Progenitor cell of endocrine pancreas (in vitro differentiated cells): ENCODE results near the gene CRHR2. TPM values are rescaled to one million over a fixed set of nuclear protein-coding genes. Genes with fewer than 3 reads are reported as not detected.

Experiments
- DNase-seq: peaks from one replicate; pipeline ENCODE4 v3.0.0; 2021; ENCODE audit warnings: low spot score; ENCODE audit not compliant: unreplicated experiment
- H3K27ac Mint-ChIP-seq: 2 replicates; pipeline ENCODE4 v1.8.0; 2021; ENCODE audit warnings: mild to moderate bottlenecking, moderate library complexity, mixed read lengths
- H3K27me3 Mint-ChIP-seq: 2 replicates; pipeline ENCODE4 v1.8.0; 2021; ENCODE audit warnings: mixed read lengths
- H3K36me3 Mint-ChIP-seq: 2 replicates; pipeline ENCODE4 v1.8.0; 2022; ENCODE audit warnings: mixed read lengths; ENCODE audit not compliant: insufficient read depth
- H3K4me1 Mint-ChIP-seq: 2 replicates; pipeline ENCODE4 v1.8.0; 2021; ENCODE audit warnings: low read depth, mixed read lengths
- H3K4me3 Mint-ChIP-seq: 2 replicates; pipeline ENCODE4 v1.8.0; 2021; ENCODE audit warnings: low read depth, mild to moderate bottlenecking, moderate library complexity, mixed read lengths
- H3K9me3 Mint-ChIP-seq: 2 replicates; pipeline ENCODE4 v1.8.0; 2021; ENCODE audit warnings: low read depth, mixed read lengths
- CTCF ChIP-seq: fragments of 200-600 bp; sonication (generic); IDR thresholded peaks from one replicate; pipeline ENCODE4 v1.5.0; 2021; ENCODE audit warnings: antibody characterized with exemption, mild to moderate bottlenecking; ENCODE audit not compliant: unreplicated experiment
- total RNA-seq: library from RNA; stranded (reverse); gene quantifications from 2 replicates; pipeline ENCODE4 v1.2.1, GENCODE V29; 2021

Gene CRHR2
- total RNA-seq, 1 donor from 2014 or later, result not detected

- H3K27ac Mint-ChIP-seq, result peak overlapping the region; percentile 41
- no peaks in the 10 kb centered on the region for H3K9me3 Mint-ChIP-seq
- peaks cover 27% of the 10 kb centered on the region for H3K36me3 Mint-ChIP-seq
- H3K27me3 Mint-ChIP-seq, result no peaks in the 10 kb centered on the region
- no peak for DNase-seq
- TF ChIP-seq CTCF, result no peak
- H3K4me1 Mint-ChIP-seq, result peaks cover 16% of the 10 kb centered on the region
- no peak overlapping the region for H3K4me3 Mint-ChIP-seq
These were observed 48.0 kb downstream of the CRHR2 start for GRCh38 chr7:30634193-30634626.

- no peak overlapping the region for H3K27ac Mint-ChIP-seq
- peaks cover 16% of the 10 kb centered on the region for H3K4me1 Mint-ChIP-seq
- no peak for DNase-seq
- no peaks in the 10 kb centered on the region for H3K27me3 Mint-ChIP-seq
- H3K36me3 Mint-ChIP-seq, result peaks cover 31% of the 10 kb centered on the region
- no peak for TF ChIP-seq CTCF
- H3K9me3 Mint-ChIP-seq, result no peaks in the 10 kb centered on the region
- H3K4me3 Mint-ChIP-seq, result no peak overlapping the region
These were observed 49.0 kb downstream of the CRHR2 start for GRCh38 chr7:30633223-30633622.

GRCh38 chr7:30630986-30631385 lies 51.3 kb downstream of the CRHR2 start:
- H3K9me3 Mint-ChIP-seq, result no peaks in the 10 kb centered on the region

GRCh38 chr7:30627026-30627425 lies 55.2 kb downstream of the CRHR2 start:
- Mint-ChIP-seq H3K4me1 (no peaks in the 10 kb centered on the region), H3K9me3 (no peaks in the 10 kb centered on the region), H3K36me3 (peaks cover 37% of the 10 kb centered on the region), H3K27ac (no peak overlapping the region), H3K27me3 (no peaks in the 10 kb centered on the region), H3K4me3 (no peak overlapping the region)
- TF ChIP-seq CTCF, result no peak
- DNase-seq, result no peak

More at GRCh38 chr7:30630986-30631385, 51.3 kb downstream of the CRHR2 start:
- no peak for DNase-seq
- Mint-ChIP-seq H3K27me3 (no peaks in the 10 kb centered on the region), H3K36me3 (peaks cover 33% of the 10 kb centered on the region), H3K4me3 (no peak overlapping the region), H3K27ac (no peak overlapping the region), H3K4me1 (peaks cover 16% of the 10 kb centered on the region)
- no peak for TF ChIP-seq CTCF

- peak; percentile 21 for TF ChIP-seq CTCF
- Mint-ChIP-seq H3K9me3 (no peaks in the 10 kb centered on the region), H3K27ac (no peak overlapping the region), H3K36me3 (peaks cover 41% of the 10 kb centered on the region), H3K4me3 (no peak overlapping the region), H3K4me1 (no peaks in the 10 kb centered on the region), H3K27me3 (no peaks in the 10 kb centered on the region)
- DNase-seq, result no peak
These were observed 57.0 kb downstream of the CRHR2 start for GRCh38 chr7:30625283-30625682.
